Ovary (tissue), 9 donors: ENCODE data around the gene SYT8. TPM values are rescaled to one million over a fixed set of nuclear protein-coding genes. Genes with fewer than 3 reads are reported as not detected.
A peak's percentile ranks its signal among the peaks of the same experiment; 100 is the strongest.

Experiments used
- DNase-seq, 5 donors: peaks; one replicate each; pipeline ENCODE4 v3.0.0-alpha.2; 2019 to 2020
- H3K27ac ChIP-seq, 2 donors: fragments of 200-600 bp; one replicate each; pipeline versions ENCODE4 v1.5.1 to v1.8.0; 2019 to 2022
- H3K27me3 ChIP-seq: fragments of 200-600 bp; one replicate; pipeline ENCODE4 v1.8.0; 2022
- H3K36me3 ChIP-seq: fragments of 200-600 bp; sonication (generic); one replicate; pipeline ENCODE4 v1.5.1; 2019
- H3K4me1 ChIP-seq: one replicate; pipeline ENCODE4 v1.8.1; 2013; ENCODE audit warnings: mild to moderate bottlenecking, moderate library complexity; ENCODE audit not compliant: insufficient read depth
- H3K4me3 ChIP-seq: fragments of 200-600 bp; sonication (generic); one replicate; pipeline ENCODE4 v1.5.1; 2017
- H3K9me3 ChIP-seq, 2 donors: fragments of 200-600 bp in 1 of 2; sonication (generic) in 1 of 2; one replicate each; pipeline versions ENCODE4 v1.5.1 to v1.8.1; 2013 to 2019; ENCODE audit warnings: mild to moderate bottlenecking in 1 of 2, moderate library complexity in 1 of 2
- CTCF ChIP-seq, 3 donors: fragments of 450-650 bp in 2 of 3; fragments of 200-600 bp in 1 of 3; IDR thresholded peaks; one replicate each; pipeline versions ENCODE4 v1.5.1 to v1.8.0; 2016 to 2022; ENCODE audit warnings: antibody characterized with exemption in 3 of 3, mild to moderate bottlenecking in 1 of 3
- EP300 ChIP-seq: sonication (generic); formaldehyde crosslinking; IDR thresholded peaks from one replicate; pipeline ENCODE4 v1.6.1; 2017; ENCODE audit warnings: antibody characterized with exemption
- POLR2A ChIP-seq: fragments of 450-650 bp; IDR thresholded peaks from one replicate; pipeline ENCODE4 v1.6.1; 2017; ENCODE audit warnings: antibody characterized with exemption, mild to moderate bottlenecking, moderate library complexity
- WGBS, 3 donors: extraction: QIAGEN DNeasy Blood & Tissue Kit in 1 of 3; methylation state at CpG; one replicate each; pipeline versions ENCODE4 v1.1.5 to v1.1.7; 2013 to 2017; 5-methylcytosine and 5-hydroxymethylcytosine counted together
- intact Hi-C, 4 donors: fragments of 100-400 bp; cut with DNase I; formaldehyde crosslinking; loops; one replicate each; pipeline versions ENCODE4 v1.11.0 to v1.15.1; 2022 to 2023
- polyA plus RNA-seq, 2 donors: library from polyadenylated mRNA; stranded (reverse); fragments of 200-250 nt in 1 of 2; fragments of 350-450 nt in 1 of 2; fragmentation: Illumina TruSeq in 1 of 2; extraction: RNeasy Lipid Tissue Mini Kit (QIAGEN cat#74804) in 1 of 2; gene quantifications; one replicate each; pipeline ENCODE4 v1.2.3, GENCODE V29; 2013 to 2014
- total RNA-seq, 7 donors: library from RNA; depleted of rRNA in 2 of 7; stranded (reverse); fragments of >200 nt in 2 of 7; fragmentation: NEBNext Ultra II Directional in 3 of 7; extraction: Animal tissue kit (Norgen Biotek cat#: 25700) in 3 of 7; gene quantifications; one replicate each; pipeline versions ENCODE4 v1.1.0 to v1.2.4, GENCODE V29; 2016 to 2023
- donor health status: DM: no; HTN: no; CAD: no; lungs with moderate emphysema.
- donor health status: DM: no; HTN: no; CAD: no.
- donor health status: Bipolar disorder and iron deficiency.
- donor health status: DM: yes; HTN: yes; CAD: no.
- donor health status: DM: no; HTN: no; CAD: no.
- donor health status: DM: yes; HTN: yes; CAD: no.

Gene SYT8
- total and polyA plus RNA-seq, 9 donors, result 0.24 to 2.4 TPM; not detected in 7

GRCh38 chr11:1830322-1831223 is 4.2 kb upstream of the SYT8 start:
- no peaks in the 10 kb centered on the region for H3K27me3 ChIP-seq
- no peak overlapping the region for H3K4me3 ChIP-seq
- no peaks in the 10 kb centered on the region for H3K4me1 ChIP-seq
- H3K9me3 ChIP-seq, result no peaks in the 10 kb centered on the region
- 71 to 77% (median 77%) methylated on average over 33 of the region's 33 CpGs for WGBS, 3 donors
- intact Hi-C loops, result loop anchor here in 1 of 4 donors (10.0 kb wide), 1 partner anchor 176 kb away; no protein-coding TSS in a partner anchor
- no peak for DNase-seq
- TF ChIP-seq EP300 (no peak), POLR2A (no peak), CTCF (IDR thresholded peaks at IDR 0.05) (no peak)
- no peak overlapping the region for H3K27ac ChIP-seq
- no peaks in the 10 kb centered on the region for H3K36me3 ChIP-seq

GRCh38 chr11:1831338-1832210 is 3.2 kb upstream of the SYT8 start:
- DNase-seq, result peak in 1 of 5 donors; percentile 9
- TF ChIP-seq EP300 (no peak), POLR2A (no peak), CTCF (IDR thresholded peaks at IDR 0.05) (no peak)
- H3K36me3 ChIP-seq, result no peaks in the 10 kb centered on the region
- no peaks in the 10 kb centered on the region for H3K9me3 ChIP-seq
- H3K27me3 ChIP-seq, result no peaks in the 10 kb centered on the region
- 74 to 78% (median 74%) methylated on average over 21 to 26 of the region's 26 CpGs for WGBS, 3 donors
- H3K4me1 ChIP-seq, result no peaks in the 10 kb centered on the region
- H3K27ac ChIP-seq, result no peak overlapping the region
- intact Hi-C loops, result loop anchor here in 3 of 4 donors (1.0 to 10.0 kb wide), 3 partner anchors 138 to 177 kb away; no protein-coding TSS in a partner anchor
- H3K4me3 ChIP-seq, result no peak overlapping the region

- Histone ChIP-seq H3K4me3 (no peak overlapping the region), H3K36me3 (no peaks in the 10 kb centered on the region), H3K9me3 (no peaks in the 10 kb centered on the region), H3K27ac (no peak overlapping the region), H3K4me1 (no peaks in the 10 kb centered on the region), H3K27me3 (no peaks in the 10 kb centered on the region)
- TF ChIP-seq POLR2A, result no peak
- TF ChIP-seq EP300, result no peak
- TF ChIP-seq CTCF (IDR thresholded peaks at IDR 0.05), result peak; percentile 82 to 96 (median 86)
- 17 to 23% (median 19%) methylated on average over 28 to 40 of the region's 40 CpGs for WGBS, 3 donors
- intact Hi-C loops, result loop anchor here in 3 of 4 donors (1.0 to 10.0 kb wide), 3 partner anchors 139 to 178 kb away; no protein-coding TSS in a partner anchor
- peak; percentile 33 to 75 (median 62) for DNase-seq
These were observed 2.4 kb upstream of the SYT8 start for GRCh38 chr11:1832211-1832919.

GRCh38 chr11:1832920-1833295 is 1.9 kb upstream of the SYT8 start:
- H3K36me3 ChIP-seq, result no peaks in the 10 kb centered on the region
- 70 to 75% (median 71%) methylated on average over 17 of the region's 17 CpGs for WGBS, 3 donors
- TF ChIP-seq CTCF (IDR thresholded peaks at IDR 0.05) (no peak), EP300 (no peak), POLR2A (no peak)
- no peak overlapping the region for H3K27ac ChIP-seq
- intact Hi-C loops, result loop anchor here in 3 of 4 donors (1.0 to 10.0 kb wide), 3 partner anchors 140 to 178 kb away; no protein-coding TSS in a partner anchor
- H3K4me3 ChIP-seq, result no peak overlapping the region
- H3K9me3 ChIP-seq, result no peaks in the 10 kb centered on the region
- H3K27me3 ChIP-seq, result no peaks in the 10 kb centered on the region
- H3K4me1 ChIP-seq, result peaks cover 1% of the 10 kb centered on the region
- DNase-seq, result peak in 3 of 5 donors; percentile 8 to 35 (median 12)
